ENCODE data around the gene WDR59.

Gene WDR59

DNA sequence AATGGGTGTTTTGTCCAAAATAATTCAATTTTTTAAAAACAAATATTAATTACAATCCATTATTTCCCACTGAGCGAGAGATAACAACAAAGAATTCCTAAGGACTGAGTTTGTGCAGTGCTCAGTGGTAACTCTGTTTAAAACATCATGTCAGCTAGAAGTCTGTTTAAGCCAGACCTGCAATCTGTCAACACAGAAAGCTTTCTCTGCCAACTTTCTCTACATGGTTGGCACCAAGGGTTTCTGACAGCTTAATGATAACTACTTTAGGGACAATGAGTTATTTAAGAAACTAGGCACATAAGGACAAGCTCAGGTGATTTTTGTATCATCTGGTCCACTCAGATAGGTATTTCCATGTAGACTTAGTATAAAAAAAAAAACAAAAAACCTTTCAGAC is 81.8 kb downstream of the WDR59 start:
- no peak for DNase-seq

DNA sequence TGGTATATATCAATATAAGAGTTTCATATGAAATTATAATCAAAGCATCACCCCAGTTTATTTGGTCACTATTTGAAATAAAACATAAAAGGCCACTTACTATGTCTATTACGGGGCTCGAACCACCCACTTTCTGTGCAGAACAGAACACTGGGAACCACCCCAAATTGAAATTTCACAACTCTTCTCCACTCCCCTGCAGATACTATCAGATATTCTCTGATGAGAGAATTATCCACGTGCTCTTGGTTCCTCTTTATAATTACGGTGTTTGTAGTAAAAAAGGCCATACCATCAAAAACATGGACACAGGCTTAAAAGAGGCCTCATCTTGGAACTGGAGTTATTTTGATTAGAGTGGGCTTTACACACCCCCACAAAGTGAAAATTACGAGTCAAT is 82.8 kb downstream of the WDR59 start:
- DNase-seq, result no peak

DNA sequence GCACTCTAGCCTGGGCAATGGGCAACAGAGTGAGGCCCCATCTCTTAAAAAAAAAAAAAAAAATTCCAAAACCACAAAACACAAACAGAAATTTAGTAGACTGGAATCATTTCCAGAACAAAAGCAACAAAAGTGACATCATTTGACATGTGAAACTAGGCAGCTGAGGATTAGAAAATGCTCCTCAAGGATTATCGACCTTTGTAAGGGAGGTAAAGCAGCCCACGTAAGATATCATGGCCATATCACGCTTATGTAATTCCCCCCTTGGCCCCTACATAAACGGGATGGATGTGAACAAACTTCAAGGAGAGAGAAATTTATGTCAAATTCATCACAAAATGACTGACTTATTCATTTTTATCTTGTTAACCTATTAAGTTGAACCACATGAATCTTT is 83.3 kb downstream of the WDR59 start:
- DNase-seq, result no peak

DNA sequence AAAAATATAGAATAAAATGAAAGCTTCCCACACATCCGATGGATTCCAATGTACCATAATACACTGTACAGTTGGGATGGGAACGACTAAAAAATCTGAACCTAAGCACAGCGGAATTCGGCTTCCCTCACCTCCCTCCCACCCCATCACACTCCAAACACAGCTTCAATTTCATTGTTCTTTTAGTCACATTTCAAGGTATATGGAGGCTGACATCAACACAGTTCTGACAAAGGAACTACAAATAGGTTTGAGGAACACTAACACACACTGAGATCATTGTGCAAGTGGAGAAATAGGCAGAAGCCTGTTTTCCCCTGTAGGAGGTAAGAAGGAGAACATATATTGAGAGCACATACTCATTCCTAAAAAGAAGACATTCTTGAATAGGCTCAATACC is 85.1 kb downstream of the WDR59 start:
- no peak for DNase-seq

DNA sequence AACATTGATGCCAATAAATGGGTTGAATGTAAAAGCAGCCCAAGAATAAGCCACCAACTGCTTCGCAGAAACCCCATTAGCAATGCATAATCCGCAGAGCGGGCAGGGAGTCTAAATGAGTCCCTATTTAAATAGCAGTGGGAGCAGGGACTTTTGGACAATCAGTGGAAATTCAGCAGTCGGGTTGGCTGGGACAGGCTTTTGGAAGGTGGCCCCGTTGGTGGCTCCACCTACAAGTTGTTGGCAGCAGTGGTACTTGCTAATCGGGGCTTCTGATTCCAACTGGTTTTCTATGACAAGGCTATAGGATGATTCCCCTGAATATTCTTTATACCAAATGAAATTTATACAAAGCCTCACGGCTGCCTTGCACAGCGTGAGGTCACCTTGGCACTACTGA is 86.3 kb downstream of the WDR59 start:
- DNase-seq, result no peak

DNA sequence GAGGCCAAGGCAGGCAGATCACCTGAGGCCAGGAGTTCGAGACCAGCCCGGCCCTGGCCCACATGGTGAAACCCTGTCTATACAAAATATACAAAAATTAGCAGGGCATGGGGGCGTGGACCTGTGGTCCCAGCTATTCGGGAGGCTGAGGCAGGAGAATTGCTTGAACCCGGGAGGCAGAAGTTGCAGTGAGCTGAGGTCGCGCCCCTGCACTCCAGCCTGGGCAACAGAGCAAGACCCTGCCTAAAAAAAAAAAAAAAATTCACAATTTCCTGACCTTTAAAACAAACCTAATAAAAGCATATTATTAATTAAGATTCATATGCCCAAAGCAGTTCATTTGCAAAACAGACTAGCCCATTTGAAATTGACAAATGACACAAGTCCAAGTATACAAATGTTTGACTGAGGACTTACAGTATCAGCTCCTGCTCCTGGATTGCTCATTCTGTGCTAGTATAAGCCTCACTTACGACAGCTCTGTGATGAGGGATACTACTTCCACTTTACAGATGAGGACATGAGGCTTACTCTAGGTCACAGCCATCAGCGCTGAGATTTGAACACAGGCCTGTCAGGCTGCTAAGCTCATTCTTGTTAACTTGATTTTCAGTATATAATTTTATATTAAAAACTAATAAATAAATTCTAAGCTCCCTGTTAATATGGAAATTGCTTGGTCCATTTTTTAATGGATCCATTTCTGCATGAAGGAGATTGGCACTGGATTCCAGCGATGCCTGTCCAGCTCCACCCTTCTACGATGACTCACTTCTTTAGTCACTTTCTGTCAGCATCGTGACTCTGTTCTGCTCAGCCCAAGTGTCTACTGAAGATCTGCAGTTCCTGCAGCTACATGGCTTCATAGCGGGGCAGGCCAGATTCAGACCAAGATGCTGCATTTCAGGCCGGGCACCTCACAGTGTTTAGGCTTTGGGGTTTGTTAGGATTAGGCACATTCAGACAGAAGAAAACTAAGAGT is 88.2 kb downstream of the WDR59 start:
- DNase-seq, result no peak

DNA sequence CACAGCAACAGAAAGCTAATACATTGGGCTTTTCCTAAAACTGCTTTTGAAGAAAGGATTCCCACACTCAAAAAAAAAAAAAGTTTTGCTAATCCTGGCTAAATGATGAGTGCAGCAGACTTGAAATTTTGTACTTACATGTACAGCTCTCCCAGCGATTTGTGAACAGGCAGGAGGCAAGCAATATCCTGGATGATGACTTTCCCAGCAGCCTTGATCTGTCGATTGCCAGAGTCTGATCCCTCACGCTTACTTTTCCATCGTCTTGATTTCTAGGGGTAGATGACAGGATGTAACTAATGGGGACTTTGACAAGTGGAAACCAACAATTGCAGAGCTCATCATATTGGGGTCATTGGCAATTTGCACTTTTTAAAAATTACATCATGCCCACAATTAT is 91.4 kb downstream of the WDR59 start:
- no peak for DNase-seq

DNA sequence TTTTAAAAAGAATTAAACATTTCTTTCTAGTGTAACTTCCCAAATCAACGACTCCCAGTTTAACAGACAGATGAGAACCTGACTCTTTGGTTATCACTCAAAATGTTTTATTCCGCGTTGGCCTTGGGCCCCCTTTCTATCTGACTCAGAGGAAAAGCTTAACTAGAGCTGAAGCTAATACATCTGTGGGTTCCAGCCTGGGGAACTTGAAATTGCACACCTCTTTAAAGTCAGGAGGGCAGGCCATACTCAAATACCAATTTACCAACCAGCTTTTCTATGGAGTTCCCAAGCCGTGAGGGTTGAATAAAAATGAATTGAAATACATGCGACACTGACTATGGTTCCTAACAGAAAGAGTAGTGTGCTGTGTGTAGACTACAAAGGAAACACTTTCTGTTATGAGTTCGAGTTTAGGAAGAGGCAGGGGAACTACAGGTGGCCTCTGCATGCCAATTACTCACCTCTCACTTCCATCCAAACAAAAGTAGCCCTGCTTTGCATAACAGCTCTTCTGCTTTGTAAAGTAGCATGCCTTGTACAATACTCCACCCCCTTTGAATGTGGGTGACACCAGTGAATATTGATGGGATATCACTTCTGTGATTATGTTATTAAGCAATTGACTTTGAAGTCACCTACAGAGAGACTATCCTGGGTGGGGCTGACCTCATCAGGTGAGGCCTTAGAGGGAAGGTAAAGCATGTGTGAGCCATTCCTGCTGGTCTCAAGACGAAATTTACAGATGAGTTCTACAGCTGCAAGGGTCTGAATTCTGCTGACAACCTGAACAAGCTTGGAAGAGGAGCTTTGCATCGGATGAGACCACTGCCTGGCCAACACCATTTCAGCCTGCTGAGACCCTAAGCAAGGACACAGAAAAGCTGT is 92.1 kb downstream of the WDR59 start:
- DNase-seq, result no peak

DNA sequence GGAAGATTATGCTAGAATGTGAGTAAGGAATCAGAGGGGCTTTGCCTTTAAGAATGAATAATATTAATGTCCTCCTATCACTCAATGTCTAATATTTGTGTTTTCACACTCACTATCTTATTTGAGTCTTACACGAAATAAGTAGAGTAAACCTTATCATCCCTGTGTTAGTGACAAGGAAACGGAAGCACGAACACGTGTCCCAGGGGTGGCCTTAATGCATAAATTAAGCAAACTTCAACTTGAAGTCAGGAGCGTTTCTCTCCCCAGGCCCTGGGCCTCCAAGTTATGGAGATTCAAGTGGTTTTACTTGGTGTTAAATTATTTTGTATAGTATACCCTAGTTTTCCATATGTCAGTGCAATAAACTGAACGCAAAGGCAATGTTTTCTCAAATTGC is 96.0 kb downstream of the WDR59 start:
- no peak for DNase-seq

DNA sequence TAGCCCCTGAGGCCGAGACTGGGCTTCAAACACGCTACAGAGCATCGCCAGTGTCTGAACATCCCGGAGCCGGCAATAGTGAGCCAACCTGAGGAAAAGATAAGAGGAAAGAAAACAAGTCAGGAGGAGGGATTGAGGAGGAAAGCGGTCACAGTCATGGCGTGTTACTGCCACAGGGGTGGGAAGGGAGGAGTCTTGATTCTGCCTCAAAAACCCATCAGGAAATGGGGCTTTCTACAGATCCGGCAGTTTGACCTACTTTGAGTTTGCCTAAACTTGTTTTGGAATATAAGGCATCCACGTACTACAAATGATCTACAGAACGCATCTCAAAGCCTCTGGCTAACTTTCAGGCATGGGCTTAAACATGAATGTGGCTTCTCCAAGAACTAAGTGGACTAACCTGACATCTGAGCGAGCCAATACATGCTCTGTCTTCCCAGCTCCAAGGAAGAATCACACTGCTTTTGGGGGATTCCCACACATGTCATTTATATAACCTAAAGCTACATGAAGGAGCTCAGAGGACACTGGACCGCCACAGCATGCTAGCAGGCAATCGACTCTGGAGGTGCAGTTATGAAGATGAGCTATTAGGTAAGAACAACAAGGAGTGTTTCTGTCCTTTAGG is 96.6 kb downstream of the WDR59 start:
- no peak for DNase-seq

DNA sequence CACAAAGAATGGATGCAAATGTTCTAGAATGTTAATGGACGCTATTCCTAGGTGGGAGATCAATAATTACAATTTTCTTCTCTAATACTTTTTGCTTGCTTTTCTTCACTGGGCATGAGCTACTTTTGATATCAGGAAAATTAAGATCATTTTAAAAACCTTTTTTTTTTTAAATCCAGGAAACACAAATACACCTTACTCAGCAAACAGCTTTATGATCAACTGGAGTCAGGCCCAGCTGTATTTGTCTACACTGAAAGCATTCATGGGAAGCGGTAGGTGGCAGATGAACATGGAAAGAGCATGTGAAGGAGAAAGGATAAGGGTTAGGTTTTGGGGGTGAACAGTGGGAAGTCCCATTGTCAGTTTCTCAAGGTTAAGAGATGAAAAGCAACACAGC is 97.8 kb downstream of the WDR59 start:
- DNase-seq, result no peak

DNA sequence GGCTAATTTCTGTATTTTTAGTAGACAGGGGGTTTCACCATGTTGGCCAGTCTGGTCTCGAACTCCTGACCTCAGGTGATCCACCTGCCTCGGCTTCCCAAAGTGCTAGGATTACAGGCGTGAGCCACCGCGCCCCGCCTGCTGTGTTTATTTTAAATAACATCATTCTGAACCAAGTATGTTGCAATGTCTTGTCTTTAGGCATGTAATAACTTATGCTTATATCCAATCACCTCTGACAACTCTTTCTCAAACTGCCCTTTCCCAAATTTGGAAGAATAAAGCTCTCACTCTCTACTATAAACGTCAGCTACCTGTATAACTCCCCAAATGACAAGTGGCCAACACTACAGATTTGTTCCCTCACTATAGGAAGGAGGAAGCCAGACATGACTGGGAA is 107.2 kb downstream of the WDR59 start:
- no peak for DNase-seq

DNA sequence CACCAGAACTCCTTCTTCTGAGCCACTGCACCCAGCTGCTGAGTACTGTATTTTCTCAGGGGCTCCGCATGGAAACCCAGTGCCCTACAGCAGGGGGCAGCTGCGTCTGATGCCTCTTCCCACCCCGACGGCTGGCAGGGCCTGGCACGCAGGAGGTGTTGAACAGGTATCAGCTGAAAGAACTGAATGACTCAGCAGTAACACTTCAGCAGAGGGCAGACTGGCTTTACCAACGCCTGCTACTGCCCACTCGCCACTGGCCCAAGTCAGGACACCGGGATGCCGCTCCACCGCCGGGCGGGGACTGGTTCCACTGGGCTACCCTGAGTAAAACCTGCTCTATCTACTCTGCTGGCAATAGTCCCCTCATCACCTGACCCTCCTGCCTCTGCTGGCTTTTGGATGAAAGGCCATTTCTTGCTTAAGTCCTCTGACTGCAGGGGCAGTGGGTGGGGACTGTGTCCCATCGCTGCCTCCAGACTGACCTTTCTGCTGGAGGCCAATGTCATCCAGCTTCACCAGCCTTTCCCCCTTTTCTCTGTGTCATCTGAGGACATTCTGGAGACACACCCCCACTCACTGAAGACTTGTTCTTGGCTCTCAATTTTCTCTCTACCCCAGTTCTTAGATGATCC is 109.9 kb downstream of the WDR59 start:
- no peak for DNase-seq

DNA sequence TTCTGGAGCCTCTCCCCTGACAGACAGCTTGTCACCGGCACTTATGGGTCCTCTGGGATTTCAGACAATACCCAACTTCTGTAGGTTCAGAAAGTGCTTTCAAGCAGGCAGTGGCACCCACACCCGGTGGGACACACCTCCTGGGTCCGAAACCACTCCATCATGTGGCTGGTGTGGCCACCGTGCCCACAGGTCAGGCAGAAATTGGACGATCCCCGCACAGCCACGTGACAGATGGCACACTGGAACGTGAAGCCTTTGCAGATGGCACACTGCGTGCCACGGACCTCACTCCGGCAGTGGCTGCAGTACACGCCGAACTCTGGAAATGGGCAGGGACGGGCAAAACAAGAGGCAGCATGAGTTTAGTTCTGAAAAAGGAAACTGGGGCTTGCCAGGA is 110.8 kb downstream of the WDR59 start:
- no peak for DNase-seq

DNA sequence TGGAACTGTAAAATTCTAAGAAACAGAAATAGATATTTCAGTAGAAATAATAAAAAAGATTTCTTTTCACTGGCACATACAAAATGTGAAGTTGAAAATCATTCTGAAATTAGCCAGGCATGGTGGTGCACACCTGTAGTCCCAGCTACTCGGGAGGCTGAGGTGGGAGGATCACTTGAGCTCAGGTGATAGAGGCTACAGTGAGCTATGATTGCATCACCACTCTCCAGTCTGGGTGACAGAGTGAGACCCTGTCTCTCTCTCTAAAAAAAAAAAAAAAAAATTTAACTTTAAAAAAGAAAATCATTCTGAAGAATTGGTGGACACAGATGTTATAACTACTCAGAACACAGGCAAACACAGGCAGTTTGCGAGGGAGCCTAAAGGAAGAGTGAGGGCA is 112.6 kb downstream of the WDR59 start:
- DNase-seq, result no peak

DNA sequence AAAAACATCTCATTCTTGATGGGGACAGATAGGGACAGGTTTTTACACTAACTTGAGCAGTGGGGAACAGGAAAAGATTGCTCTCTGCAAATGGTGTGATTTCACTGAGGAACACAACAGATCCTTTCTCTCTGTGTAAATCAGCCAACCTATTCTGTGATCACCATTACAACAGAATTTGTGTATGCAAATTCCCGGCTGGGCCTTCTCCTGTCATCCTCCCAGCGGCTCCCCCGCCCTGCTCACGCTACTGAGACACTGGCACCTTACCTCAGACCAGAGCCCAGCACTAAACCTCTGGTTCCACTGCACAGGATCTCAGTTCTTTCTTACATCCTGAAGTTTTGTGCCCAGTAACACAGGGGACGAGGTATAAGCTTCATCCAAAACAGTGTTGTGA is 113.3 kb downstream of the WDR59 start:
- no peak for DNase-seq

DNA sequence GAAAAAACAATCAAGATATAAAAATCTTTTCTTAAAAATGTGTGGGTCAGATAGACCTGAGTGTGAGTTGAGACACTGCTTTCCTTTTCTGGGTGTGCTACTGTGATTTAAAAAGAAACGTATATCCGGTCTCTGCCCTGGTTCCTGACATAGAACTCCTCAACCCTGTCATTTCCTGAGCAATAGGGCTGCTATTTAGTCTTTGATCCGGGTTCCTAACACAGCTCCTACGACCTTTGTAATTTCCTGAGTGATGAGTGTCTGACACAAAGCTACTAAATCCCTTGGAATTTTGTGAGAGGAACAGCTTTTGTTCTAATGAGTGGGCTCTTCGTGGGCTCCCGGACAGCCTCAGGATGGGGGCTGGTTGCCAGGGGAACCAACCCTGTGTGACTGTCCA is 116.4 kb downstream of the WDR59 start:
- DNase-seq, result no peak

DNA sequence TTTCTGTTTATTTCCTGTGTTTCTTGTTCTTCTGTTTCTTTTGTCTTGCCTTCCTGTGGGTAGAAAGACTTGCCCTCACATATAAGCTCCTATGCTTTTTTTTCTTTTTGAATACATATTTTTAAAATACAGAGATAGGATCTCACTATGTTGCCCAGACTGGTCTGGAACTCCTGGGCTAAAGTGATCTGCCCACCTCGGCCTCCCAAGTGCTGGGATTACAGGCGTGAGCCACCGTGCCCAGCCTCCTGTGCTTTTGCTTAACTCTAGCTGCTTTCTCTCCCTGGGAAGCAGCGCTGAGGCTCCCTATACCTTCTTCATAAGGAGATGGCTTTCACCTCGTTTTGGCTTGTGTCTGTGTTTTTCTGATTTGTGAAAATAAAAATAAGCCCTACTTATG is 116.9 kb downstream of the WDR59 start:
- DNase-seq, result no peak

DNA sequence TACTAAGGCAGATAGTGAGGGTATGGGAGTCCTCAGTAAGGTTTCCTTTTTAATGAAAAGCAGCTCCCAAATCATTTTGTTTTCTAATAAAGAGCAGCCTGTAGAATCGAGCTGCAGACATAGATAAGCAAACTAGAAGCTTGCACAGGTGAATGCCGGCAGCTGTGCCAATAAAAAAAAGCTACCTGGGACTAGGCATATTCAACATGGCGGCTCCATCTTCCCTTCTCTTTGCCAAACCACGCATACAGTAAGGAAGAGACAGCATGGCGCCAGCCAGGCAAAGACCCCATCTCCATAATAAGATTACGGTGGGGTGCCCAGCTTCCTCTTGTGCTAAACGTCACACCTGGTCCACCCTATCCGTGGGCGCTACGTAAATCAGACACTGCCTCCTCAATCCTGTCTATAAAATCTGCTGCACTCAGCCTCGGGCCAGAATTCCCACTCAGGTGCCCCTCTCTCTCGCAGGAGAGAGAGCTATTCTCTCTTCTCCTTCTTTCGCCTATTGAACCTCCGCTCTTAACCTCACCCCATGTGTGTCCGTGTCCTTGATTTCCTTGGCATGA is 117.6 kb downstream of the WDR59 start:
- DNase-seq, result no peak

DNA sequence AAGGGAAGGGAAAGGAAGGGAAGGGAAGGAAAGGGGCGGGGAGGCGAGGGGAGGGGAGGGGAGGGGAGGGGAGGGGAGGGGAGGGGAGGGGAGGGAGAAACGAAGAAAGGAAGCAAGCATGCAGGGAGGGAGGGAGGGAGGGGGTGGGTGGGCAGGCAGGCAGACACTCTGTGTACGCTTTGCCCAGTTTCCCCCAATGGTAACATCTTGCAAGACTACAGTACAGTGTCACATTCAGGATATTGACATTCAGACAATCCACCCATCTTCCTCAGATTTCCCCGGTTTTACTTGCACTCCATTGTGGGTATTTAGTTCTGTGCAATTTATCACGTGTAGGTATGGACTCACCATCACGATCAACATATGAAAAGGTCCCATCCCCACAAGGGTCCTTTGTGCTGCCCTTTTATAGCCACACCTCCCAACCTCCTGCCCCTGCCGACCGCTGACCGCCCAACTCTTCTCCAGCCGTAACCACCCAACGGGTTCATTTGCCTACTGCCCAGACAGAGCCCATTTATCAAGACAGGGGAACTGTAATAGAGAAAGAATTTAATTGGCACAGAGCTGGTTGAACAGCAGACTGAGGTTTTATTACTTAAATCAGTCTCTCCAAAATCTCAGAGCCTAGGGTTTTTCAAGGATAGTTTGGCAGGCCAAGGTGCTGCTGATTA is 118.9 kb downstream of the WDR59 start:
- DNase-seq, result no peak

DNA sequence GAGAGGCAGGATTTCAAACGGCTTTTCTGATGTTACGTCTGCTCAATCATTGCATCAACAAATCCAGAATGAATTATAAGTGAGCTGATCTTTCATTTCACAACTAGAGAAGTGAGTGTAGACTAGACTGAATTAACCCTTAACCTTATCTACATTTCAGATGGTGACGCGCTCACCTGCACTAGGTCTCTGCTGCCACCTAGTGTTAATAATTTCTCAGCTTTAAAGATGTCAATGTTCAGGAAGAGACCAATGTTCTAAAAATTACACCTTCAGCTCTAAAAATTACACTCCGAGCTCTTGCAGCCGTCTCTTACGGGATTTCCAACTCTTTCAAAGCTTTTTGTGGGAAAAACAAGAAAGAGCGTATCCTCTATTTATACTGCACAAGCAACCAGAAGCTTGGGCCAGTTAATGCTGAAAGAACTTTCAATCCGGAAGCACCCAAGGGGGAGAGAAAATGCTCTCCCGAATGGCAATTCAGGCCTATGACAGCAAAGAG is 122.1 kb downstream of the WDR59 start:
- no peak for DNase-seq

DNA sequence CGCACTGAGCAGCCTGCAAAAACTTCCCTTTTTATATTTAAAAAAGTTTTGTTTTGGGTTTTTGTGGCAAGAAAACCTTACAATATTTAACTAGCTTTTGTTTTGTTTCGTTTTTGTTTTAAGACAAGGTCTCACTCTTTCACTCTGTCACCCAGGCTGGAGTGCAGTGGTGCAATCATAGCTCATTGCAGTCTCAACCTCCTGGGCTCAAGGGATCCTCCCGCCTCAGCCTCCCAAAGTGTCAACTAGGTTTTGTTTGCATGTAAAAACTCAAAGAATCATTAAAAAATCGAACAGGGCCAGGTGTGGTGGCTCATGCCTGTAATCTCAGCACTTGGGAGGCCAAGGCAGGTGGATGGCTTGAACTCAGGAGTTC is 132.4 kb downstream of the WDR59 start:
- no peak for DNase-seq

All from activated CD8-positive, alpha-beta memory T cell treated with anti-CD3 and anti-CD28 coated beads for 24 hours (primary cell).